HG02610 (cell line): ENCODE data around the gene SPTB.

ENCODE experiments used
- ATAC-seq: cut with Tn5 transposase; IDR thresholded peaks from one replicate; pipeline ENCODE4 v1.9.1; 2021; ENCODE audit warnings: mild to moderate bottlenecking, moderate library complexity; ENCODE audit not compliant: unreplicated experiment

The SPTB gene

GRCh38 chr14:64792871-64793560, 86.7 kb downstream of the SPTB start:
- no peak for ATAC-seq

- ATAC-seq: no peak
Observed at GRCh38 chr14:64792231-64792630, 87.5 kb downstream of the SPTB start.

- no peak for ATAC-seq
Observed at GRCh38 chr14:64790478-64790877, 89.2 kb downstream of the SPTB start.

GRCh38 chr14:64789696-64790095, 90.0 kb downstream of the SPTB start:
- ATAC-seq: no peak

GRCh38 chr14:64788706-64789105, 91.0 kb downstream of the SPTB start:
- ATAC-seq: no peak

GRCh38 chr14:64787619-64788018, 92.1 kb downstream of the SPTB start:
- ATAC-seq: no peak

- no peak for ATAC-seq
Observed at GRCh38 chr14:64786296-64787149, 93.2 kb downstream of the SPTB start.

GRCh38 chr14:64784006-64784405, 95.7 kb downstream of the SPTB start:
- ATAC-seq: no peak

GRCh38 chr14:64782196-64782595, 97.5 kb downstream of the SPTB start:
- no peak for ATAC-seq

- no peak for ATAC-seq
Observed at GRCh38 chr14:64779472-64779871, 100.2 kb downstream of the SPTB start.

- ATAC-seq: no peak
Observed at GRCh38 chr14:64778104-64778754, 101.5 kb downstream of the SPTB start.

GRCh38 chr14:64777461-64777860, 102.2 kb downstream of the SPTB start:
- no peak for ATAC-seq

- ATAC-seq: no peak
Observed at GRCh38 chr14:64775081-64775777, 104.5 kb downstream of the SPTB start.

- ATAC-seq: no peak
Observed at GRCh38 chr14:64774272-64774671, 105.4 kb downstream of the SPTB start.

- no peak for ATAC-seq
Observed at GRCh38 chr14:64773577-64773976, 106.1 kb downstream of the SPTB start.

GRCh38 chr14:64773046-64773445, 106.7 kb downstream of the SPTB start:
- no peak for ATAC-seq

GRCh38 chr14:64772397-64772950, 107.2 kb downstream of the SPTB start:
- ATAC-seq: no peak

- no peak for ATAC-seq
Observed at GRCh38 chr14:64771161-64771560, 108.5 kb downstream of the SPTB start.

- no peak for ATAC-seq
Observed at GRCh38 chr14:64770751-64771150, 109.0 kb downstream of the SPTB start.

- no peak for ATAC-seq
Observed at GRCh38 chr14:64769096-64770020, 110.3 kb downstream of the SPTB start.
